Colonic mucosa (tissue), 4 donors: ENCODE measurements around the gene IL1RAPL1. TPM values are rescaled to one million over a fixed set of nuclear protein-coding genes. Genes with fewer than 3 reads are reported as not detected.

Source experiments
- DNase-seq: peaks from one replicate; pipeline ENCODE4 v3.0.0-alpha.2; 2020
- H3K27ac ChIP-seq: fragments of 200-600 bp; one replicate; pipeline ENCODE4 v1.8.0; 2021
- H3K27me3 ChIP-seq: fragments of 200-600 bp; one replicate; pipeline ENCODE4 v1.8.0; 2021
- H3K36me3 ChIP-seq: fragments of 200-600 bp; one replicate; pipeline ENCODE4 v1.8.0; 2021
- H3K4me1 ChIP-seq: fragments of 200-600 bp; one replicate; pipeline ENCODE4 v1.8.0; 2021; ENCODE audit warnings: mild to moderate bottlenecking
- H3K4me3 ChIP-seq: fragments of 200-600 bp; one replicate; pipeline ENCODE4 v1.8.0; 2021
- H3K9ac ChIP-seq, 2 donors: one replicate each; pipeline ENCODE4 v1.7.0; 2013; ENCODE audit warnings: control low read depth in 2 of 2, low read depth in 2 of 2, low read length in 2 of 2
- H3K9me3 ChIP-seq: fragments of 200-600 bp; one replicate; pipeline ENCODE4 v1.8.0; 2021
- CTCF ChIP-seq: fragments of 200-600 bp; IDR thresholded peaks from one replicate; pipeline ENCODE4 v1.8.0; 2022; ENCODE audit warnings: antibody characterized with exemption, mild to moderate bottlenecking
- intact Hi-C: fragments of 100-400 bp; cut with DNase I; formaldehyde crosslinking; loops from one replicate; pipeline ENCODE4 v1.14.1; 2022
- total RNA-seq, 2 donors: library from RNA; stranded (reverse); fragmentation: NEBNext Ultra II Directional in 1 of 2; extraction: Animal tissue kit (Norgen Biotek cat#: 25700) in 1 of 2; gene quantifications; one replicate each; pipeline ENCODE4 v1.2.1, GENCODE V29; 2021
- donor health status: healthy.
- donor health status: DM: no; HTN: no; CAD: no.
- donor health status: DM: no; HTN: no; CAD: no.

Gene IL1RAPL1
- total RNA-seq, 2 donors from 2014 or later: 0.10 to 0.24 TPM

GRCh38 chrX:29044423-29045184, 457.4 kb downstream of the IL1RAPL1 start:
- Histone ChIP-seq H3K9me3 (no peaks in the 10 kb centered on the region), H3K4me1 (no peaks in the 10 kb centered on the region), H3K36me3 (no peaks in the 10 kb centered on the region), H3K4me3 (no peak overlapping the region), H3K27ac (no peak overlapping the region), H3K27me3 (no peaks in the 10 kb centered on the region), H3K9ac (no peak overlapping the region)
- intact Hi-C loops: no loop called here
- DNase-seq: no peak
- TF ChIP-seq CTCF: no peak

GRCh38 chrX:29065477-29065876, 478.2 kb downstream of the IL1RAPL1 start:
- Histone ChIP-seq H3K36me3 (no peaks in the 10 kb centered on the region), H3K27ac (no peak overlapping the region), H3K4me1 (no peaks in the 10 kb centered on the region), H3K9ac (no peak overlapping the region), H3K27me3 (no peaks in the 10 kb centered on the region), H3K4me3 (no peak overlapping the region), H3K9me3 (no peaks in the 10 kb centered on the region)
- intact Hi-C loops: no loop called here
- no peak for DNase-seq
- TF ChIP-seq CTCF: no peak

- H3K27me3 ChIP-seq: no peaks in the 10 kb centered on the region
- H3K4me1 ChIP-seq: no peaks in the 10 kb centered on the region
- no peak for DNase-seq
- H3K9ac ChIP-seq: no peak overlapping the region
- H3K27ac ChIP-seq: no peak overlapping the region
- H3K36me3 ChIP-seq: no peaks in the 10 kb centered on the region
- intact Hi-C loops: no loop called here
- H3K4me3 ChIP-seq: no peak overlapping the region
- no peaks in the 10 kb centered on the region for H3K9me3 ChIP-seq
- no peak for TF ChIP-seq CTCF
These were observed 479.3 kb downstream of the IL1RAPL1 start for GRCh38 chrX:29066516-29066915.

GRCh38 chrX:29067351-29067750, 480.1 kb downstream of the IL1RAPL1 start:
- intact Hi-C loops: no loop called here
- TF ChIP-seq CTCF: no peak
- no peak for DNase-seq

GRCh38 chrX:29071525-29072320, 484.5 kb downstream of the IL1RAPL1 start:
- Histone ChIP-seq H3K4me3 (no peak overlapping the region), H3K27me3 (no peaks in the 10 kb centered on the region), H3K27ac (no peak overlapping the region), H3K36me3 (no peaks in the 10 kb centered on the region), H3K9ac (no peak overlapping the region), H3K9me3 (no peaks in the 10 kb centered on the region), H3K4me1 (no peaks in the 10 kb centered on the region)
- intact Hi-C loops: no loop called here
- TF ChIP-seq CTCF: no peak
- no peak for DNase-seq

More at GRCh38 chrX:29067351-29067750, 480.1 kb downstream of the IL1RAPL1 start:
- no peak overlapping the region for H3K4me3 ChIP-seq
- no peaks in the 10 kb centered on the region for H3K9me3 ChIP-seq
- H3K4me1 ChIP-seq: no peaks in the 10 kb centered on the region
- no peaks in the 10 kb centered on the region for H3K36me3 ChIP-seq
- no peaks in the 10 kb centered on the region for H3K27me3 ChIP-seq
- no peak overlapping the region for H3K9ac ChIP-seq
- no peak overlapping the region for H3K27ac ChIP-seq
